GM18520 (cell line): ENCODE results near the gene ACTG2.

Source experiments
- ATAC-seq: cut with Tn5 transposase; IDR thresholded peaks from one replicate; pipeline ENCODE4 v1.9.1; 2021; ENCODE audit not compliant: unreplicated experiment

ACTG2 gene

DNA sequence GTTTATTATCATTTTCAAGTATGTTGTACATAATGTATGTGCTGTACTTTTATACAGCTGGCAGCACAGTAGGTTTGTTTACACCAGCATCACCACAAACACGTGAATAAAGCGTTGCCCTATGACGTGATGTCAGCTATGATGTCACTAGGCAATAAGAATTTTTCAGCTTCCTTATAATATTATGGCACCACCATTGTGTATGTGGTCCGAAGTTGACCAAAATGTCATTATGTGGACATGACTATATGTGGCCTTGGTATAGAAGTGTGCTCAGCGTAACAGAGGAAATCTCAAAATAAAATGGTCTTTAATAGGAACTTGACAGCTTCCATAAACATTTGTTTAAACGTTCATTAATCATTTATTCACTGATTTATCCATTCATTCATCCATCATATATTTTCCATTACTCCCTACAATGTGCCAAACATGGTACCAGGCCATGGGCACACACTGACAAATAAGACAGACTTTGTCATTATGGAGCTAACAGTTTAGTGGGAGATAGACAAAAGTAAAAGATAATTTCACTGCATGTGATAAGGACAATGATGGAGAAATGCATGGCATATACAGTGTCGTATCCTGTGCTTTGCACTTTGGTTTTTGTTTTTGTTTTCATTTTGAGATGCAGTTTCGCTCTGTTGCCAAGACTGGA, 18.9 kb downstream of the ACTG2 start:
- no peak for ATAC-seq

DNA sequence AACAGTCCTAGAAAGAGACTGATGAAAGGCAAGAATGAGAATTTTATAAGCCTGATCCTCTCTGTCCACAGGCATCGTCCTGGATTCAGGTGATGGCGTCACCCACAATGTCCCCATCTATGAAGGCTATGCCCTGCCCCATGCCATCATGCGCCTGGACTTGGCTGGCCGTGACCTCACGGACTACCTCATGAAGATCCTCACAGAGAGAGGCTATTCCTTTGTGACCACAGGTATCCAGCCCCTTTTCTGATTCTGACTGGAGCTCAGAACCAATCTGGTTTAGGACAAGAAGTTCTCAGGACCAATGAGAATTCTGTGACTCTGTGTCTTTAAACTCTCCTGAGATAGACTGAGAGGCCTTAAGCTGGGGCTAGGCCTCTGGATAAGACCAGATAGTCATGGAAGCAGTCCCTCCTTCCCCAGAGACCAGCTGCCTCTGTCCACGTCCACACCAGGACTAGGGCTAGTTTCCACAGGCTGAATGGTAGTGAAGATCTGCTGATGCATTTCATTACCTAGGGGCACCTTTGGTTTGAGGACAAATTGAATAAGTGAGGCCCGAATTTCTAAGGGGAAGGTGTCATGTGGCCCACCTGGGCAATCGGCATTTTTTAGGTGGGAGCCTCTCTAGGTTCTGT, 20.7 kb downstream of the ACTG2 start:
- no peak for ATAC-seq

DNA sequence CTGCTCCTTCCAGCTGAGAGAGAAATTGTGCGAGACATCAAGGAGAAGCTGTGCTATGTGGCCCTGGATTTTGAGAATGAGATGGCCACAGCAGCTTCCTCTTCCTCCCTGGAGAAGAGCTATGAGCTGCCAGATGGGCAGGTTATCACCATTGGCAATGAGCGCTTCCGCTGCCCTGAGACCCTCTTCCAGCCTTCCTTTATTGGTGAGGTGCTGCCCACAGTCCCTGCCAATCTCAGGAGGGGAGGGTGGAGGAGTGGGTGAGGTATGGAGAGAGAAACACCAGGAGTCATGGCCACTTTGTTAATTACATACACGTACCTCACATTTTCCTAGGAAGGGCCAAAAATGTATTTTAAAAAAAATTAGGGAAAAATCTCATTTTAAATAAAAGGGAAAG, 21.9 kb downstream of the ACTG2 start:
- no peak for ATAC-seq

DNA sequence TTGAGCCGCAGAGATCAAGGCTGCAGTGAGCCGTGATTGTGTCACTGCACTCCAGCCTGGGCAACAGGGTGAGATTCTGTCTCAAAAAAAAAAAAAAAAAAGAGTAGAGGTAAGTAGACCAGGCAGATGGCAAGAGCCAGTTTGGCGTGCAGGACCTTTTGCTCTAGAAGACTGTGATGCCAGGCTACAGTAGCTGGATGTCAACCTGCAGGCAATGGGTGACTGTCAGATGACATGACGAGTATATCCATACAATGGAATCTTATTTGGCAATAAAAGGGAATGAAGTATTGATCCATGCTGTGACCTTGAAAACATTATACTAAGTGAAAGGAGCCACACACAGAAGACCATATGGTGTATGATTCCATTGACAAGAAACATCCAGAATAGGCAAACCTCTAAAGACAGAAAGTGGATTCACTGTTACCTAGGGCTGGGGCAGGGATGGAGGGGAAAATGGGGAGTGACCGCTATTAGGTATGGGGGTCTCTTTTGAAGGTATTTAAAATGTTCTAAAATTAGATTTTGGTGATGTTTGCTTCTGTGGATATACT, 22.7 kb downstream of the ACTG2 start:
- ATAC-seq: no peak

DNA sequence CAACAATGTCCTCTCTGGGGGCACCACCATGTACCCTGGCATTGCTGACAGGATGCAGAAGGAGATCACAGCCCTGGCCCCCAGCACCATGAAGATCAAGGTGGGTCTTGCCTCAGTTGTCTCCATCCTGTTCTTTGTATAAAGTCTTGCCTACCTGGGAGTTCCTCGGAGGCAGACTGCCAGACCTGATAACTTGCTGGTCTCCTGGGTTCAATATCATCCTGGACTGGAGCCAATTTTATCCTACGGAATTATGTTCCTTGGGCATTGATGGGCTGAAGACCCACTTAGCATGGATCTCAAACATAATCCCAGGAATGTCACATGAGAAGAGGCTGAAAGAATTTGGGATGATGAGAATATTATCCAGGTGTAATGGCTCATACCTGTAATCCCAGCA, 23.9 kb downstream of the ACTG2 start:
- ATAC-seq: no peak

DNA sequence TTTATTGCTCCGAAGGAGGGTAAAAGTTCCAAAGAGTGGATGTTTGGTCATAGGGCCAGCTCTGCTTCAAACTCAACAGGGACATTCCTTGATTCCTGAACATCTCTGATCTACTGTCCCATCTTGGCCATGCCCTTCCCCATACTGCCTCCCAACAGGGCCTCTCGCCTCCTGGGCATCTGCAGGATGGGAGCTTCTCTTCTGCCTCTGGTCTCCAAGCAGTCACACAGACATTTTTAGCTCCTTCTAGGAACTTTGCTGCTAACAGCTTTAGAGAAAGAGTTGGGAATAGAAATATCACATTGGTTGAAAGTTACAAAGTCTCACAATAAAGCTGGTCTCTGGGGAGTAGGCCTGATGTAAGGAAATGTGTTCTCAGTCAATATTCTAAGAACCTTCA, 24.5 kb downstream of the ACTG2 start:
- ATAC-seq: no peak

DNA sequence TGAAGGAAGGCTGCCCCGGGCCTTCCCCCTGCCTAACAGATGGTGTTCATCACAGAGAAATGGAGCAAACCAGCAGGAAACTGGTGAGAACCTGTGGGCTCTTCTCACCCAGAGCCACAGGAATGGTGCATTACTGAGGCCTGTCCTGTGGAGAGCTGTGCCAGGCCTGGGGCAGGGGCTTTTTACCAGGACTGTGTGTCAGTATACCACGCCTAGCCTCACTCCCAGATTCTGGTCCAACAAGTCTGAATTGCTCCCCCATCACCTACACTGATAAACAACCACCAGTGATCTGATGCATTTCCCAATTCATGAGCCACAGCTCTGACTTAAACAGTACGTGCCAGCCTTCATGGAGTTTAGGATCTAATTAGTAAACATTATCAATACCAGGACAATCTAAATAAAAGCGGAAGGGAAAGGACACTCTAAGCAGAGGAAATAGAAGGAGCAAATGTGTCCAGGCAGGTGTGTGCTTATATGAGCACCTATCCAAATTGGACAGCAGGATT, 24.9 kb downstream of the ACTG2 start:
- no peak for ATAC-seq

DNA sequence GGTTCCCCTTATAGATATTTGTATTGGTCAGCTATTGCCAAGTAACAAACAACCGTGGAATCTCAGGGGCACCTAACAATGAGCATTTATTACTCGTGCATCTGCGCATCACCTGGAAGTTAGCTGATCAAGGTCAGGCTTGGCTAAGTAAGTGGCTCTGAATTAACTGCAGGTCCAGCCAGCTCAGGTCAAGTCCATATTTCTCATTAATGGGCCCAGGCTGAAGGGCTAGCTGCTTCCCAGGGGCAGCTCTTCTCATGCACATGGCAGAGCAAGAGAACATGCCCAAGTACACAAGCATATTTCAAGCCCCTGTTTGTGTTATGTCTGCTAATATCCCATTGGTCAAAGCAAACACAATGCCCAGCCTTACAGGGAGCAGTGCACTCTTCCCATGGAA, 26.0 kb downstream of the ACTG2 start:
- ATAC-seq: no peak

DNA sequence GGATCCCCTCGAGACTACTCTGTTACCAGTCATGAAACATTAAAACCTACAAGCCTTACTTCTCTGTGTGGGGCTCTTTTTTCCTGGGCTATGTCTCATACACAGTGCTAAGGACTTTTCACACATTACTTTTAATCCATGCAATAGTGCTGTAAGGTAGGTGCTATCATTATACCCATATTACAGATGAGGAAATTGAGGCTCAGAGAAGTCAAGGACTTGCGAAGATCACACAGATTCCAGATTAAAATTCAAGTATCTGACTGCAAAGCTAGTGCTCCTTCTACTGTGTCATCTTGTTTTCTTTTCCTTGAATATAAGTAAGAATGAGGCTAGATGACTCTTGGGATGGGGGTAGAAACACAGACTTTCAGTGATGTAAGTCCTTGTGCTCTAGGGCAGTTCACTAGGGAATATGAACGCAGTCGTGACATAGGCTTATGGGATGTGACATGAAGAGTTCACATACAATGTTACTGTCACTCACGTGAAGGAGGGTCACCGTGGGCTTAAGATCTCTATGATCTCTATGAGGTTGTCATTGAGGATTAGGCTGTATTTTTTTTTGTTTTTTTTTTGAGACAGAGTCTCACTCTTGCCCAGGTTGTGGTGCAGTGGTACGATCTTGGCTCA, 26.9 kb downstream of the ACTG2 start:
- no peak for ATAC-seq

DNA sequence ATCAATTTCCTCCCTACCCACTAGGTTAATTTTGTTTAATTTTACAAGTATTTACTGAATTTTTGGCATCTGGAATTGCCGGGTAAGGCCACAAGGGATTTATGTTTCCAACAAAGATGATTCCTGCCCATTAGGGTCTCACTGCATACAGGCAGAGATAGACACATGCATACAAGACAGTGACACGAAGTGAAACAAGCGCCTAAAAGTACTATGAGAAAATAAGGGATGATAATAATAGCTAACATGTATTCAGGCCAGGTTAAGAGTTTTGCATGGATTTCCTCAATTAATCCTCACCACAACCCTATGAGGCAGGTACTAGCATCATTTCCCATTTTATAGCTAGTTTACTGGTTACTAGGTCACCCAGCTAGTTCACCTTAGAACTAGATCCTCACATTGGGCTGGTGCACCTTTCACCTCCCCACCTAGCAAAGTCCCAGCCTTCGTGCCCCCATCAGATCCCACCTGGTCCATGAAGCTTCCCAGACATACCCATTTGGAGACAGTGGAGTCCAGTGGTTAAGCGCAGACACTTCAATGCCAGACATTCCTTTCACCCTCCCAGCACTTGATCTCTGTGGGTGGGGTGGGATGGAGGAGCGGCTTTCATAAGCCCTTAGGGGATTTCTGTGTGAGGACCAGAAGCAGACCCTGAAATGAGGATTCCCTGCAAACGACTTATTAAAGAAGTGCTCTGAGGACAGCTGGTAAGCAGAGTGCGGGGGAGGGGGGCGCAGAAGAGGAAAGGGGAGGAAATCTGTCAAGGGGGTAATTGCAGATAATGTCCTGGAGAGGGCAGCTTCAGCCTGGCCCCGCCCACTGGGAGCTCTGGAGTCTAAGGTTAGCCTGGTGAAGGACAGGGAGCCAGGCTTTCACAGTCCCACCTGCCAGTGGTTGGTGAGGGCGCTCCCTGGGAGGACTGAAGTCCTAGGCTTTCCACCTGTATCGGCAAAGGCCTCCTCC, 28.1 kb downstream of the ACTG2 start:
- no peak for ATAC-seq

DNA sequence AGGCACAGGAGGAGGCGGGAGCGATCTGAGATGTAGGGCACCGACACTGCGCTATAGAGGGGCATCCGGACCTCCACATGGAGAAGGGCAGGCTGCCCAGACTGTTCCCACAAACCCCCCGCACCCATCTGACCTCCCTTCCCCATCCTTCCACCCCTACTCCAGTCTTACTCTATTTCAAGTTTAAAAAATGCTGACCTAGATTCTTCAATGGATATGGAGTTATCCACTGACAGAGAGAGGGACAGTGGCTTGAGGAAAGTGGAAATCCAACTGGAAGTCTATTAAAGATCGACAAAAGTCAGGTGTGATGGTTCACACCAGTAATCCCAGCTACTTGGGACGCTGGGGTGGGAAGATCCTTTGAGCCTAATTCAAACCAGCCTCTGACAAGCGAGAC, 28.8 kb downstream of the ACTG2 start:
- no peak for ATAC-seq

DNA sequence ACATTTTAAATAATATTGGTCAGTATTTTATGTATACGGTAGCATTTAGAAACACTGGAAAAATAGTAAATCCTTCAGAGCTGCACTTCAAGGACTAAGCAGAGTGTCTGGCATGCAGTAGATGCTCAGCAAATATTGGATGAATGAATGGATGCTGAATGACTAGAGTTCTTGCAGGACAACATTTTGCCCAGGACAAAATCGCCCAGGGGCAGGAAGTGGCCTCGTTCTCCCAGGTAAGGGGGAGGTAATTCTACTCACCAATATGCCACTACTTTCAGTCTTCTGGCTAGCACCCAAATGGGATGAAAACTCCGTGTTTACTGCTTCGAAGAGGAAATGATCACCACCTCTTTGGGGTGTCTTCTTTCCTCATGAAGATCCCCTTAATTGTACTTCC, 29.9 kb downstream of the ACTG2 start:
- ATAC-seq: no peak

DNA sequence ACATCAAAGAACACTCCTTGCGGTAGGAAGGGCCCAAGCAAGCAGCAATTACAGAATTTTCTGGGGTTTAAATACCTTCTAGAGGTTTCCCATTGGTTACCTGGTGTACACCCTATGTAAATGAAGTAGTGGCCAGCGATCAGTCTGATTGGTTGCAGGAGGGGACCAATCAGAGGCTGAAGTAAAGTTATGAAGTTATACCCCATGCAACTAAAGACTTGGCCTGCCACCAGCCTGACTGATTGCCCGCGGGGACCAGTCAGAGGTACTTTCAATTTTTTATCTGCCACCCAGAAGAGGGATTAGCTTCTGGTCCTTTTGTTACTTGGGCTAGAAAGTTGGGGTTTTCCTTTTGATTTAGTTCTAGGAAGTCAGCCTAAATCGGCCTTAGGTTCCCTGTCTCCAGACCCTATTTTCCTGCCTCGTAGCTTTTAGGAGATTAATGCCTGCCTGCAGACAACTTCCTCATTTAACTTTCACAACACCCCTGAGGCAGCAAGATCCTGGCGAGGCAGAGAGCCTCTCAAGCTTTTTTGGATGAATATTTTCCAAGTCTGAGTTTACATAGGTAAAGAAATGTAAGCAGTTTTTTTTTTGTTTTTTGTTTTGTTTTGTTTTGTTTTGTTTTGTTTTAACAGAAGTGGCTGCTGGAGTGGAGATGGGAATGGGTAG, 32.4 kb downstream of the ACTG2 start:
- no peak for ATAC-seq

DNA sequence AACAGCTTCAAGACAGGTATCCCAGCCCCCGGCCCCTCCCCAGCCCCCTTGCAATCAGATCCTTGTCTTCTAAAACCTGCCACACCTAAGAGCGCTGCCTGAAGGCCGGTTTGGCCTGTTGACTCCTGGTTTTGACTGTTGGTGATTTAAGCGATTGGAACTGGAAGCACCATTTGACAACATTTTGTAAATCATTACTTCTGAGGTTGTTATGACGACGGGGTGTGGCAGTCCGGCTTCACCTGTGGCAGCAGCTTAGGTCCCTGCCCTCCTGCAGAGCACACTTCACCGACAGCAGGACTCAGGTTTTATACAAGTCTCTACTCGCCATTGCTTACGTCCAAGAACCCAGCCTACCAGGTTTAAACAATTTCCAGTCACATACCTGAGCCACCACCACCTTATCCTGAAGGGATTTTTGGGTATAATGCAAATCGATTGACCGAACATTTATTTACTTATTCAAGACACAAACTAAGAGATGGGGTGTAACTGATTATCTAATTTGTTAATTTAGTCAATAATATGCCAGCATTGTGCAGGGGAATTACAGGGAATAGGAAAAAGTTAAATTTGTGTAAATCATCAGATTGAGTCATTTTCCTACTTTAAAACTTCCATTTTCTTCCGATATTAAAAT, 33.2 kb downstream of the ACTG2 start:
- ATAC-seq: no peak

DNA sequence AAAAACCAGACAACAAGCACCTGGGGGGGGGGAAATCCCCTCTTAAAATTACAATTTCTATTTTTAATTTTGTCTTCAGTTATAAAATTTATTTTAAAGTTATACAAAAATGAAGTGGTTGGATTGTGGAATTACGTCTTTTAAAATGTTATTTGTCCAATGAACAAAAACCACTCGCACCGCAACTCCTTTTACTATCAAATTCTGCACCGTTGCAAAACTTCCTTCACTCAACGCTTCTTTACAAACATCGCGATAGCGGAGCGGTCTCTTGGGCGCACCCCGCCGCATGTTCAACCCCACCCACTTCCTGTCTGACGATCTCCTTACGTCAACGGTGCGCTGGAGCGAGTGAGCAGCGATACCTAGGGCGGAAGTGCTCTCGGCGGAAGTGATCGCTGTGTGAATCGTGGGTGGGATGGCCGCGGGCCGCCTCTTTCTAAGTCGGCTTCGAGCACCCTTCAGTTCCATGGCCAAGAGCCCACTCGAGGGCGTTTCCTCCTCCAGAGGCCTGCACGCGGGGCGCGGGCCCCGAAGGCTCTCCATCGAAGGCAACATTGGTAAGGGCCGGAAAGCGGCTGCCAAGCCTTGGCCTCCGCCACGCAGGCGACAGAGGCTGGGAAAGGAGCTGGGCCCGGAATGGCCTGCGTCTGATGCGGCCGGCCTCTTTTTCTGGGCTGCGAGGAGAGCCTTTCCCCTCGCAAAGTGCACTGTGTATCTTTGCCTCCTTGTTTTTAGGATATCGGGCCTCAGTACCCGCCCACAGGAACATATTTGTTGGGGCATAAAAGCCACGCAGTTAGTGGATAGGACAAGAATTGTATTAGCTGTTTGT, 33.9 kb downstream of the ACTG2 start, which contains the start of gene DGUOK:
DGUOK (plus strand) TSS at position 388 of the 835 bp plus-strand sequence; CDS start at position 419, 31 bp downstream.
- ATAC-seq: peak; percentile 94

DNA sequence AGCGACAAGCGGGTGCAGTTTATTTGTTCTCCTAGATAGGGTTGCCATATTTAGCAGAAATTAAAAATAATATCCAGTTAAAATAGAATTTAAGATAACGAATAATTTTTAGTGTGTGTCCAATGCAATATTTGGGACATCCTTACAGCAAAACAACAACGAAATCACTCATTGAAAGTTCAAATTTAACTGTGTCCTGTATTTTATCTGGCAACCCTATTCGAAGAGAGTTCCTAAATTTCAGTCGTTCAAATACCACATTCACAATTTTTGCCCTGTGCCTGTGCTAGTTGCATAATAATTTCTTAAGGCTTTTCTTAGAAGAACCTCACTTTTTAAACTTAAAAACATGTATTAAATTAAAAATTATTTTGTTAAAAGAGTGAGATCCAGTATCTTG, 34.5 kb downstream of the ACTG2 start:
- ATAC-seq: no peak

DNA sequence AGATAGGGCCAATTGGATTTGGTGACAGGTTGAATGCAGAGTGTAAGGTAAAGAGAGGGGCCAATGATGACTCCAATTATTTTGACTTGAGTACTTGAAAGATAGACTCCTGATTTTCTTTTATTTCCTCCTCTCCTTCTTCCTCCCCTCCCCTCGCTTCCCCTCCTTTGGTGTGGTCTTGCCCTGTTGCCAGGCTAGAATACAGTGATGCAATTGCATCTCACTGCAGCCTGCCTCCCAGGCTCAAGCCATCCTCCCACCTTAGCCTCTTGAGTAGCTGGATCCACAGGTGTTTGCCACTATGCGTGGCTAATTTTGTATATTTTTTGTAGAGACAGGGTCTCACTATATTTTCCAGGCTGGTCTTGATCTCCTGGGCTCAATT, 36.1 kb downstream of the ACTG2 start:
- no peak for ATAC-seq

DNA sequence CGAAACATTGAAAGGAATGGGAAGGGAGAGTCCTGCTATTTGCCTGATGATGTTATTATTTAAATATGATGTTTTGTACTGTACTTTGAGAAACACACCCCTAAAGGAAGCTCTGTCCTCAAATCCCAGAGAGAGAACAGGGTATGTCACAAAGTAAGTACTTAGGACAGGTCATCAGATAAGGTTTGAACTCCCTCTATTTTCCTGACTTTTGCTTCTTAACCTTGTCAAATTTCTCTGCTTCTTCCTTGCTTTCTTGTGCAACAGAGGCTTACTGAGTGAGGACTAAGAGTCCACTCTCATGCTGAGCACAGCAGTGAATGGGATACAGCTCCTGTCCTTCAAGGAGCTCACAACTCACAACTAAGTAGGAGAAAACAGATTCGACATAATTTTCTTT, 37.6 kb downstream of the ACTG2 start:
- no peak for ATAC-seq
